ENCODE data around the gene MACROD1. TPM values are rescaled to one million over a fixed set of nuclear protein-coding genes. Genes with fewer than 3 reads are reported as not detected.

MACROD1 gene
- polyA plus RNA-seq, 1 donor (not counting 4 experiments of a cell fraction or from before 2014, with no cell fraction given): 4.6 TPM

DNA sequence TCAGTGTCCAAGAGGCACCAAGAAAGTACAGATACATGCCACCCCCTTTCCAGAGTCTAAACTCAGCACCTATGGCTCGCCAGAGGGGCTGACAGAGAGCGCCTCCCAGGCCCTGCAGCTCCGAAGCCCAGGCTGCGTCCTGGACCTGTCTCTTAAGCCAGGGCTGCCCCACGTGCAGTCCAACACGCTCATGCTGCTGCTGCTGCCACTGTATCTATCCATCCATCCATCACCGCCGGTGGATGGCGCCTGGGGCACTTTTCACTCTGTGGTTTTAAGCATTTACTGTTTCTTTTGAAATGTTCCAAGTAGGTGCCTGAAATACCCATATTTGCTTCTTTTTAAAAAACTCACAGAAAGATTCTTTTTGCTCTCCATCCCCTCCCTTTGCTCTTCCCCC is 41.8 kb downstream of the MACROD1 start:
- dilution Hi-C loops (cut with MboI; ENCODE audit: extremely low pct_ligation_motif_present, low sequenced_read_pairs): no loop called here
- peaks cover 4% of the 10 kb centered on the region for H4K20me1 ChIP-seq (ENCODE audit: control insufficient read depth, extremely low read depth, insufficient read depth, low read length)
- H3K9me3 ChIP-seq (ENCODE audit: control insufficient read depth, low read depth, low read length): no peaks in the 10 kb centered on the region
- no peaks in the 10 kb centered on the region for H3K9me1 ChIP-seq (ENCODE audit: control insufficient read depth, extremely low read depth, insufficient read depth, low read length)
- H3K9ac ChIP-seq (ENCODE audit: control insufficient read depth, extremely low read depth, insufficient read depth, low read length): no peak overlapping the region
- no peaks in the 10 kb centered on the region for H3K36me3 ChIP-seq (ENCODE audit: control insufficient read depth in 2 of 2, extremely low read depth in 1 of 2, insufficient read depth in 2 of 2, low read length in 2 of 2)
- peaks cover 31% of the 10 kb centered on the region for H3K4me1 ChIP-seq (ENCODE audit: control insufficient read depth, extremely low read depth, insufficient read depth, low read length)
- TF ChIP-seq, protein P1, sequence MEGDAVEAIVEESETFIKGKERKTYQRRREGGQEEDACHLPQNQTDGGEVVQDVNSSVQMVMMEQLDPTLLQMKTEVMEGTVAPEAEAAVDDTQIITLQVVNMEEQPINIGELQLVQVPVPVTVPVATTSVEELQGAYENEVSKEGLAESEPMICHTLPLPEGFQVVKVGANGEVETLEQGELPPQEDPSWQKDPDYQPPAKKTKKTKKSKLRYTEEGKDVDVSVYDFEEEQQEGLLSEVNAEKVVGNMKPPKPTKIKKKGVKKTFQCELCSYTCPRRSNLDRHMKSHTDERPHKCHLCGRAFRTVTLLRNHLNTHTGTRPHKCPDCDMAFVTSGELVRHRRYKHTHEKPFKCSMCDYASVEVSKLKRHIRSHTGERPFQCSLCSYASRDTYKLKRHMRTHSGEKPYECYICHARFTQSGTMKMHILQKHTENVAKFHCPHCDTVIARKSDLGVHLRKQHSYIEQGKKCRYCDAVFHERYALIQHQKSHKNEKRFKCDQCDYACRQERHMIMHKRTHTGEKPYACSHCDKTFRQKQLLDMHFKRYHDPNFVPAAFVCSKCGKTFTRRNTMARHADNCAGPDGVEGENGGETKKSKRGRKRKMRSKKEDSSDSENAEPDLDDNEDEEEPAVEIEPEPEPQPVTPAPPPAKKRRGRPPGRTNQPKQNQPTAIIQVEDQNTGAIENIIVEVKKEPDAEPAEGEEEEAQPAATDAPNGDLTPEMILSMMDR (optimal IDR thresholded peaks at IDR 0.05 in 1 of 3, IDR thresholded peaks at IDR 0.05 in 1 of 3, conservative IDR thresholded peaks at IDR 0.05 in 1 of 3; ENCODE audit: extremely low read depth in 1 of 3, insufficient read depth in 2 of 3, low read length in 3 of 3): peak in 1 of 3 experiments; percentile 39
- TF ChIP-seq EZH2 (IDR thresholded peaks at IDR 0.05; ENCODE audit: low read length): no peak
- no peak overlapping the region for H2AFZ ChIP-seq (ENCODE audit: control insufficient read depth, low read length)
- no peak overlapping the region for H3K27ac ChIP-seq (ENCODE audit: control insufficient read depth, insufficient read depth, low read length)
- H3K4me2 ChIP-seq (ENCODE audit: control insufficient read depth, extremely low read depth, insufficient read depth, low read depth, low read length): no peak overlapping the region
- H3K79me2 ChIP-seq (ENCODE audit: control insufficient read depth, insufficient read depth, low read length): no peaks in the 10 kb centered on the region
- H3K4me3 ChIP-seq (ENCODE audit: control insufficient read depth in 2 of 3, extremely low read depth in 1 of 3, insufficient read depth in 2 of 3, low read depth in 1 of 3, low read length in 3 of 3): no peak overlapping the region
- H3K27me3 ChIP-seq (ENCODE audit: control insufficient read depth, extremely low read depth, insufficient read depth, low read length): peaks cover 15% of the 10 kb centered on the region
- FAIRE-seq (no peak), DNase-seq (ENCODE audit: low read depth, low spot score) (no peak)

DNA sequence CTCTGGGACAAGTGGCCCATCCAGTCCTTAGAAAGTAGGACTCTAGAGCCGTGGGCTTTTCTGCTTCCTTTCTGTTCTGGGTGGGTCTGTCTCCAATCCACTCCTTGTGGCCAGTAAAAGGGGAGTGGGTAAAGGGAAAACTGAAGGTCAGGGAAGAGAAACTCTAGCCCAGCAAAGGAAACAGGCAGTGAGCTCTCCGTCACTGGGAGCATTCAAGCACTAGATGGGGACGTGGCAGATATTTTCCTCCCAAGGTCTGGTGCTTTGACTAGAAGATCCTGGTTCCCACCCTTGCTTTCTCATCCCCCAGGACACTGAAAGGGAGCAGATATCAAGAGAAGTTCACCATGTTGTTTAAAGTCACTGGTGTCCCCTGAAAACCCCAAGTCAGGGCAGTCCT is 42.2 kb downstream of the MACROD1 start:
- dilution Hi-C loops (cut with MboI; ENCODE audit: extremely low pct_ligation_motif_present, low sequenced_read_pairs): no loop called here
- no peaks in the 10 kb centered on the region for H3K79me2 ChIP-seq (ENCODE audit: control insufficient read depth, insufficient read depth, low read length)

More for the DNA sequence above, 42.2 kb downstream of the MACROD1 start:
- Histone ChIP-seq H2AFZ (ENCODE audit: control insufficient read depth, low read length) (no peak overlapping the region), H3K4me1 (ENCODE audit: control insufficient read depth, extremely low read depth, insufficient read depth, low read length) (peaks cover 31% of the 10 kb centered on the region), H3K27ac (ENCODE audit: control insufficient read depth, insufficient read depth, low read length) (no peak overlapping the region), H3K9me1 (ENCODE audit: control insufficient read depth, extremely low read depth, insufficient read depth, low read length) (no peaks in the 10 kb centered on the region), H3K4me3 (ENCODE audit: control insufficient read depth in 2 of 3, extremely low read depth in 1 of 3, insufficient read depth in 2 of 3, low read depth in 1 of 3, low read length in 3 of 3) (no peak overlapping the region), H4K20me1 (ENCODE audit: control insufficient read depth, extremely low read depth, insufficient read depth, low read length) (peaks cover 4% of the 10 kb centered on the region), H3K9me3 (ENCODE audit: control insufficient read depth, low read depth, low read length) (no peaks in the 10 kb centered on the region), H3K4me2 (ENCODE audit: control insufficient read depth, extremely low read depth, insufficient read depth, low read depth, low read length) (no peak overlapping the region), H3K9ac (ENCODE audit: control insufficient read depth, extremely low read depth, insufficient read depth, low read length) (no peak overlapping the region), H3K27me3 (ENCODE audit: control insufficient read depth, extremely low read depth, insufficient read depth, low read length) (peaks cover 17% of the 10 kb centered on the region), H3K36me3 (ENCODE audit: control insufficient read depth in 2 of 2, extremely low read depth in 1 of 2, insufficient read depth in 2 of 2, low read length in 2 of 2) (no peaks in the 10 kb centered on the region)
- FAIRE-seq (no peak), DNase-seq (ENCODE audit: low read depth, low spot score) (no peak)
- no peak for TF ChIP-seq EZH2 (IDR thresholded peaks at IDR 0.05; ENCODE audit: low read length)
- TF ChIP-seq, protein P1 (optimal IDR thresholded peaks at IDR 0.05 in 1 of 3, IDR thresholded peaks at IDR 0.05 in 1 of 3, conservative IDR thresholded peaks at IDR 0.05 in 1 of 3; ENCODE audit: extremely low read depth in 1 of 3, insufficient read depth in 2 of 3, low read length in 3 of 3): no peak

Data from keratinocyte (primary cell).